ENCODE data around the gene TMEM200A. TPM values are rescaled to one million over a fixed set of nuclear protein-coding genes. Genes with fewer than 3 reads are reported as not detected.

The TMEM200A gene
- total RNA-seq, 1 donor from 2014 or later: 6.8 TPM

GRCh38 chr6:130447374-130447773, 81.6 kb downstream of the TMEM200A start:
- Mint-ChIP-seq H3K4me3 (ENCODE audit: unreplicated experiment) (no peak overlapping the region), H3K4me1 (ENCODE audit: low read depth) (peaks cover 2% of the 10 kb centered on the region), H3K27me3 (ENCODE audit: low read depth) (no peaks in the 10 kb centered on the region), H3K27ac (ENCODE audit: unreplicated experiment) (no peak overlapping the region), H3K36me3 (ENCODE audit: low read depth) (peaks cover 3% of the 10 kb centered on the region), H3K9me3 (ENCODE audit: low read depth) (peaks cover 9% of the 10 kb centered on the region)
- no peak for DNase-seq (ENCODE audit: low spot score)
- TF ChIP-seq, protein P1, sequence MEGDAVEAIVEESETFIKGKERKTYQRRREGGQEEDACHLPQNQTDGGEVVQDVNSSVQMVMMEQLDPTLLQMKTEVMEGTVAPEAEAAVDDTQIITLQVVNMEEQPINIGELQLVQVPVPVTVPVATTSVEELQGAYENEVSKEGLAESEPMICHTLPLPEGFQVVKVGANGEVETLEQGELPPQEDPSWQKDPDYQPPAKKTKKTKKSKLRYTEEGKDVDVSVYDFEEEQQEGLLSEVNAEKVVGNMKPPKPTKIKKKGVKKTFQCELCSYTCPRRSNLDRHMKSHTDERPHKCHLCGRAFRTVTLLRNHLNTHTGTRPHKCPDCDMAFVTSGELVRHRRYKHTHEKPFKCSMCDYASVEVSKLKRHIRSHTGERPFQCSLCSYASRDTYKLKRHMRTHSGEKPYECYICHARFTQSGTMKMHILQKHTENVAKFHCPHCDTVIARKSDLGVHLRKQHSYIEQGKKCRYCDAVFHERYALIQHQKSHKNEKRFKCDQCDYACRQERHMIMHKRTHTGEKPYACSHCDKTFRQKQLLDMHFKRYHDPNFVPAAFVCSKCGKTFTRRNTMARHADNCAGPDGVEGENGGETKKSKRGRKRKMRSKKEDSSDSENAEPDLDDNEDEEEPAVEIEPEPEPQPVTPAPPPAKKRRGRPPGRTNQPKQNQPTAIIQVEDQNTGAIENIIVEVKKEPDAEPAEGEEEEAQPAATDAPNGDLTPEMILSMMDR (IDR thresholded peaks at IDR 0.05): no peak

- DNase-seq (ENCODE audit: low spot score): no peak
- Mint-ChIP-seq H3K27ac (ENCODE audit: unreplicated experiment) (no peak overlapping the region), H3K4me3 (ENCODE audit: unreplicated experiment) (no peak overlapping the region), H3K4me1 (ENCODE audit: low read depth) (no peaks in the 10 kb centered on the region), H3K27me3 (ENCODE audit: low read depth) (no peaks in the 10 kb centered on the region), H3K9me3 (ENCODE audit: low read depth) (peaks cover 9% of the 10 kb centered on the region), H3K36me3 (ENCODE audit: low read depth) (peaks cover 3% of the 10 kb centered on the region)
- TF ChIP-seq, protein P1 (IDR thresholded peaks at IDR 0.05): no peak
Measured at GRCh38 chr6:130452336-130452735, 86.5 kb downstream of the TMEM200A start.

DNA sequence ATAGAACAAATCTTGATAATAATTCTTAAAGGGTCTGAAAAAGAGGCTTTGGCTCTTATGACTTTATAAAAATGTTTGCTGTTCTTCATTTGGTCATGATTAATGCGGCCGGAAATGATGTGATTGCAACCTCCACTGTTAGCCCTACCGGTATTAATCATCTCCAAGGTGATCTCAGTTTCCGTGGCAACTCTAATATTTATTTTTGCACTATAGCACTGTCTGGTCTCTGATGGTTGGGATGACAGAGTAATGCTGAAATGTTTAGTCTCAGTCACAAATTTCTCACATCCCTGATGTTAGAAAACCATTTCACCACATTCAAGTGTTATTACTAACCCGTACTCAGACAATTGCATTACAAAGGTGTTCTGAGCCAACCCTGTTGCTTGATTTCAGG, 87.4 kb downstream of the TMEM200A start:
- no peak overlapping the region for H3K27ac Mint-ChIP-seq (ENCODE audit: unreplicated experiment)
- DNase-seq (ENCODE audit: low spot score): no peak

GRCh38 chr6:130457605-130458004, 91.8 kb downstream of the TMEM200A start:
- Mint-ChIP-seq H3K36me3 (ENCODE audit: low read depth) (no peaks in the 10 kb centered on the region), H3K9me3 (ENCODE audit: low read depth) (no peaks in the 10 kb centered on the region), H3K27me3 (ENCODE audit: low read depth) (peaks cover 8% of the 10 kb centered on the region), H3K27ac (ENCODE audit: unreplicated experiment) (no peak overlapping the region), H3K4me1 (ENCODE audit: low read depth) (no peaks in the 10 kb centered on the region), H3K4me3 (ENCODE audit: unreplicated experiment) (no peak overlapping the region)
- no peak for DNase-seq (ENCODE audit: low spot score)
- TF ChIP-seq, protein P1 (IDR thresholded peaks at IDR 0.05): no peak

More for the DNA sequence above, 87.4 kb downstream of the TMEM200A start:
- no peak overlapping the region for H3K4me3 Mint-ChIP-seq (ENCODE audit: unreplicated experiment)
- peaks cover 9% of the 10 kb centered on the region for H3K9me3 Mint-ChIP-seq (ENCODE audit: low read depth)
- no peaks in the 10 kb centered on the region for H3K4me1 Mint-ChIP-seq (ENCODE audit: low read depth)
- TF ChIP-seq, protein P1 (IDR thresholded peaks at IDR 0.05): no peak
- peaks cover 3% of the 10 kb centered on the region for H3K36me3 Mint-ChIP-seq (ENCODE audit: low read depth)
- H3K27me3 Mint-ChIP-seq (ENCODE audit: low read depth): no peaks in the 10 kb centered on the region

- DNase-seq (ENCODE audit: low spot score): no peak
- H3K36me3 Mint-ChIP-seq (ENCODE audit: low read depth): no peaks in the 10 kb centered on the region
- H3K4me1 Mint-ChIP-seq (ENCODE audit: low read depth): no peaks in the 10 kb centered on the region
- H3K9me3 Mint-ChIP-seq (ENCODE audit: low read depth): no peaks in the 10 kb centered on the region
- H3K4me3 Mint-ChIP-seq (ENCODE audit: unreplicated experiment): no peak overlapping the region
- TF ChIP-seq, protein P1 (IDR thresholded peaks at IDR 0.05): no peak
- peaks cover 8% of the 10 kb centered on the region for H3K27me3 Mint-ChIP-seq (ENCODE audit: low read depth)
- H3K27ac Mint-ChIP-seq (ENCODE audit: unreplicated experiment): no peak overlapping the region
Measured at GRCh38 chr6:130459316-130459715, 93.5 kb downstream of the TMEM200A start.

Measured in chondrocyte (in vitro differentiated cells).